Measurements from ENCODE around the gene MRPL11.
A peak's percentile ranks its signal among the peaks of the same experiment; 100 is the strongest.

The MRPL11 gene

DNA sequence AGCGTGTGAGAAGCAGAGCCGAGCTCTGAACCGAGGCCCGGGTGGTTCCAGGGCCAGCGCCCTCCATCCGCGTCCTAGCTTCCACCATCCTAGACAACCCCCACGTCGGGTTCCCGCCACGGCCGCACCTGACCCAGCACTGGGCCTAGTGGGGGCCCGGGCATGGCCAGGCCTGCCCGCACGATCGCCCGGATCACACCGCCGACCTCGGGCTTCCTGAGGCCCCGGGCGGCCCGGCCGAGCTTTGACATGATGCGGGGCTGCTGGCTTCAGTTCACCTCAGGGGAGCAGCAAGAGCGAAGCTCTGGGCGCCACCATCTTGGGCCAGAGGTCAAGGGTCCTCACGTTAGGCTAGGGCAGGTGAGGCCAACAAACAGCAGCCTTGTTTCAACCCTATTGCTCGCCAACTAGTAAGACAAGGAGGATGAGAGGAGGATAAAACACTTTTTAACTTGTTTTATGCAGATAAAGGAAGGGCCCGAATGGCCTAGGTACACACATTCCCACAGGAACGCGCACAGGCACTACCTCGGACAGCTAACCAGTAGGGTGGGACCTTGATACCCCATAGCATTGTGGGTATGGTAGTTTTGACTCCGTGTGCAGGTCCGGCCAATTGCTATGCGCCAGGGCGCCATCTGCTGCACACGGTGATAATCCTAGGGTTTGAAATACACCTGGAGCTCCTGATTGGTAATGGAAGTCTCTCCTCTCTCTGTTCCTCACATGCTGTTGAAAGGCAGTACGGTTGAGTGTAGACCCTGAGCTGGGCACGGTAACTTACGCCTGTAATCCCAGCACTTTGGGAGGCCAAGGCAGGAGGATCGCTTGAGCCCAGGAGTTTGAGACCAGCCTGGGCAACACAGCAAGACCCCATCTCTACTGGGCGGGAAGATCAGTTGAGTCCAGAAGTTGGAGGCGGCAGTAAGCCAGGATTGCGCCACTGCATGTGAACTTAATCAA, at the start of gene MRPL11:
MRPL11 (minus strand) TSS at position 345 of the 963 bp plus-strand sequence; CDS start at position 251, 94 bp downstream.
- DNase-seq: peak; percentile 94

DNA sequence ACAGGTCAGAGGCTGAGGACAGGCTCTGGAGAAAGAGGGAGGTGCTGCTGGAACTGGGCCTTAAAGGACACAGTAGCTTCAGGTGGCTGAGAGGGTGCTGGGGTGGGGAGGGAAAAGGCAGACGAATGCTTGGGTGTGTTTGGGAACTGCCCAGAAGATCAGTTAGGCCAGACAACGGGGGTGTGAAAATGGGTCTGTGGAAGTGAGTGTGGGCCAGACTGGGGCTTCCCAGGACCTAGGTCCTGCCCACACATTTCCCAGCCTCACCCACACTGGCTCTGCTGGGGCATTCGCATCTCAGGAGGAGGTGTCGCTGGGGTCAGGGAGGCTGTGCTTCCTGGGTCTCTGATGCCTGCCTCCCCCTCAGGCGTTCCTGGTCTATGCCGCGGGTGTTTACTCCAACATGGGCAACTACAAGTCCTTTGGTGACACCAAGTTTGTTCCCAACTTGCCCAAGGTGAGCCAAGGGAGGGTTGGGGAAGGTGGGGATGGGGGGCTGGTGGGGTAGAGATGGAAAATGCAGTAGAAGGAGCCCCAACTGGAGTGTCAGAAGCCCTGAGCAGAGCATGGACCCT, 46.2 kb upstream of the MRPL11 start:
- no peak for DNase-seq

DNA sequence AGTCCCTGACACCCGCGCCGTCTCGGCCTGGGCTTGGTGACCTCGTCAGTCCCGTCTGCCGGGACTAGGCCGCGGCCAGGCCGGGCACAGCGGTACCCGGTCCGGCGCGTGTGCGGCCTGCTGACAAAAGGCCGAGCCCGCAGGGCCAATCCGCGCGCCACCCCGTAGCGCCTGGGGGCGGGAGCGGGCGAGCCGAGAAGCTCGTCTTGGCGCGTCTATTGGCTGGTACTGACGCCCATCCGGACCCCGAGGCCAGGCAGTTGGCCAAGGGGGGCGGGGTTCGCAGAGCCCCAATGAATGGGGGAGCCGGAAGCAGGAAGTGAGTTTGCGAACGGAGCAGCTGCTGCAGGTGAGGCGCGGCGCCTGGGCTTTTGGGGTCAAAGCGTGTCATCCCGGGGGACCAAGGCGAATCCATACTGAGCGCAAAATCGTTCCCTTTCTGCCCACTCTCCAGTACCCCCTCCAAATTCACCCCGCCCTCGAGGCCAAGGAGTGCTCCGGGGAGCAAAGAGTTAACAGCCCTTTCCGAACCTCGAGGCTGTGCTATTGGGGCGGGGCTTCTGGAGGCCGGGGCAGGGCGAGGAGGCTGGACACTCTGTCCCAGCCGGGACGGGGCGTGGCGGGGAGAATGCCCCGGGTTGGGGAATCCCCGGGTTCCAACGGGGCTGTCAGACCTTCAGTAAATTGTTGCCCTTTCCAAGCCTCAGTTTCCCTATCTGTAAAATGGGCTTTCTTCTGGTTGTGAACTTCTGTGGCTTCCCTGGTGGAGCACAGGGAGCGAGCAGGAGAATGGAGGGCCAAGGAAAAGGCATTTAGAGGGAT, 41.7 kb upstream of the MRPL11 start, which contains the start of gene DPP3:
DPP3 (plus strand) TSS at position 318 of the 822 bp plus-strand sequence. CDS start 1,767 bp downstream, outside the sequence.
- DNase-seq: peak; percentile 99

DNA sequence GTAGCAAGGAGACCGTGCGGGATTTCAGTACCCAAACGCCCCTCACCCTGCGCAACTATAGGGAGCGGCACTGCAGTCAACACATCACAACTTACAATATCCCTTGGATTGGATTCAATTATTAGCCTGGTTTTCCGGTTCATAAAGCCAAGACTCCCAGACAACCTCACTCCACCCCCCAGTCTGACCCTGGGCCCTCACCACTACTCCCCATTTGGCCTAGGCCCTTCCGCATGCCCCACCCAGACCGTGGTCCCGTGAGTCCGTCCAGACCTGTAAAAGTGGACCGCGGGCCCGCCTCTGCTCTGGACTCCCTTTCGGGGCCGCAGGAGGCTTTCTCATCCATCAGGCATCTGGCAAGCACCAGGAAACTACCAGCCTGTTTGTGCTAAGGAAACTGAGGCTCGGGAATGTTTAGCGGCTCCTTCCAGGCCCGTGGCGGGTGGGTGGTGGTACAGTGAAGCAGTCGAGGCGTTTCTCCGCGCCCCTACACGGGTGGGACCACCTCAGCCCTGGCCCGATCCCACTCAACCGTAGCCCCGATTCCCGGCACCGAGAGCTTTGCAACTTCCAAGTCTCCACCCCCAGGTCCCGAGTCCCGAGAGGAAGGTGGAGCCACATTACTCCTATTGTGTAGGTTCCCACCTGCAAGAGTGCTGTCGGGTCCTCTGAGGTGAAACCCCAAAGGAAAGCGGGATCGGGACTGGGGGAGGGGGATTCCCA, 40.9 kb upstream of the MRPL11 start:
- DNase-seq: no peak

DNA sequence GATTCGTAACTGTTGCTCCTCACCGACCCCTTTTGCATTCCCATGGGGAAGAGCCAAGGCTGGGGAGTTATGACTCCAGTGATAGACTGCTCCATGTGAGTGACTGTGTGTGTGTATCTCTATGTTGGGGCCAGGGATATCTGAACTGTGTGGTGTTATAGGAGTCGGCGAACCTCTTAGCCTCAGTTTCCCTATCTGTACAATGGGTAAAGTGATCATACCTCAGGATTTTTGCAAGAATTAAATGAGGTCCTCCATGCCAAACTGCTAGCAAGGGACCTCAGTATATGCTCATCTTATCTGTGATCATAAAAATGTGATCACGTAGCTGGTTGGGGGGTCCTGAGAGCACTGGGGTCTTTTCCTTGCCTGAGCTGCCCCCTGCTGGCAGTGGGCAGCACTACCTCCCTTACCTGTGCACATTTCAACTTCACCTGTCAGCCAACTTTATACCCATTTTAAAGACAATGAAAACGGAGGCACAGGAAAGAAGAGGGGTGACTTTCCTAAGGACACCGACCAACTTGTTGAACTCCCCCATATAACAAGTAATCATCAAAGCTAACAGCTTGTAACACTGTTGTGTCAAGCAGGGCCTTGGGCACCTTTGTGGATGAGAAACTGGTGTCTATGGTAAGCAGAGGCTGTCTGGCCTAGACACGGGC, 40.2 kb upstream of the MRPL11 start:
- peak; percentile 28 for DNase-seq

DNA sequence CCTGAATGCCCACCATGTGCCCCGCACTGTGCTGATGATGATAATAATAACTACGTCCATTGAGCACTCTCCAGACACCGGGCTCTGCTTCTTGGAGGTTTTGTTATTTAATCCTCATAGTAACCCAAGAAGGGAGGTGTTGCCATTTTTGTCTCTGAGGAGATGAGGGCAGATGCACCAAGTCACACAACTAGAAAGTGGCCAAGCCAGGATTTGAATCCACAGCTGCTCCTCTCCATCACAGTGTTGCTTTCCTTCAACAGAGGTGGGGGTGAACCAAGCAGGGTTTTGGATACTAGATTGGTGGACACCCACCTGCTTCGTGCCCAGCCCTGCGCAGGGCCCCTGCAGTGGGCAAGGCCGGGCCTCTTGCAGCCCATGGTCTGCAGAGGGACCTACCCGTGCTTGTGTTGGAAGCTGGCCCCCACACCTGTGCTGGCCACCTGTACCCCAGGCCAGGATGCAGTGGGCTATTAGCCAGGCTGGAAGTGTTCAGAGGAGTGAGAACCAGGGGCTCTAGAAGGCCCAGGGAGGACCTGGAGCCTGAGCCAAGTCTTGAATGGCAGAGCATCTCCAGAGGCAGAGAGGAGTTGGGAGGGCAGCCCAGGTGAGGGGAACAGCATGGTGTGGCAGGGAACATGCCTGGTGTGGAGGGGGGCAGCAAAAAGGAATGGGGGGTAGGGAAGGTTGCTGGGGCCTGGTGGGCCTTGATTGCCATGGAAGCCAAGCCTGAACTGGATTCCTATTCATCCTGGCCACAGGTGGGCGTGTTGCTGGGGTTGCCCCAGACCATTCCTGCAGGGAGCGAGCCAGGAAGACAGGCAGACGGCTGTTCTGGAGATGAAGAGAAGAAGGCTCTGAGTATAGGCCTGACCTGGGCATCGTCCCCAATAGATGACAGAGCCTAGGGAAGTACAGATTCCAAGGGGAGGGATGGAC, 38.9 kb upstream of the MRPL11 start:
- no peak for DNase-seq

DNA sequence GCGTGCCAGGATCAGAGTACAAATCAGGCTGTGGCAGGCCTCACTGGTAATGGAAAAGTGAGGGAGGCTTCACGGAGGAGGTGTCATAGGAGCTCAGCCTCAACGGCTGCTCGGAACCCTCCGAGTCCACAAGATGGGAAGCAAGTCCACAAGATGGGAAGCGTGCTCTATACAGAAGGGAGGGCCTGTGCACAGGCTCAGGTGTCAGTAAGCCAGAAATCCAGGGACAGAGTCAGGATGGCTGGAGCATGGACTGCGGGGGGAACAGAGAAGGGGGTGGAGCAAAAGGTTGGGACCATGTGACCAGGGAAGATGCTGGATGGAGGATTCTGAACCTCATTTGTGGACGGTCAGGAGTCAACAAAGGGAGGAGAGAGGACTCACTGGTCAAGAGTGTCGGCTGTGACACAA, 38.2 kb upstream of the MRPL11 start:
- no peak for DNase-seq

DNA sequence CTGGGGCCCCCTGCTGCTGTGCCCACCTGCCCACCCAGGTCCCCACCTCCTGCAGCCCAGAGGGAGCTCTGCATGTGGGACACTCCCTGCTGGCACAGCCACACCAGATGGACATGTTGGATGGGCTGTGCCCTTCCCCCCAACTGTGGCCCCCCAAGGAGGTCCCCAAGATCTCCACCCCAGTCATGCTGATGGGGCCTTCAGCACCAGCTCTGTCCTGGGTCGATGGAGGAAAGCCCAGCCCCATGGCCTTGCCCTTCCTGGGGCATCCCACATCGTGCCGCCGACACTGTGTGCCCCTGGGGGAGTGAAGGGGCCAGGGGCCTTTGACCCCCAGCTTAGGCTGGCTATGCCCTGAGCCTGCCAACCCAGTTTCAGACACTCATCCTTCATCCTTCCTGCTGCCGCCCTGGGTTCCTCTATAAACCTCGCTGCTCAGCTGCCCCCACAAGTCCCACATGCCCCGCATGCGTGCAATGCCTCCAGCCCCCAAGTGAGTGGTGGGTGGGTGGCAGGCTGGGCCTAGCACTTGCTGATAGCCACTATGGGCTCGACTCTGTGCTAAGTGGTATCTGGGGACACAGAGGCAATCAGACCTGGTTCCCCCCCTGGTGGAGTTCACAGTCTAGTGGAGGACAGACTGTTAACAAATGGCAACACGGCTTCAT, 37.7 kb upstream of the MRPL11 start:
- no peak for DNase-seq

DNA sequence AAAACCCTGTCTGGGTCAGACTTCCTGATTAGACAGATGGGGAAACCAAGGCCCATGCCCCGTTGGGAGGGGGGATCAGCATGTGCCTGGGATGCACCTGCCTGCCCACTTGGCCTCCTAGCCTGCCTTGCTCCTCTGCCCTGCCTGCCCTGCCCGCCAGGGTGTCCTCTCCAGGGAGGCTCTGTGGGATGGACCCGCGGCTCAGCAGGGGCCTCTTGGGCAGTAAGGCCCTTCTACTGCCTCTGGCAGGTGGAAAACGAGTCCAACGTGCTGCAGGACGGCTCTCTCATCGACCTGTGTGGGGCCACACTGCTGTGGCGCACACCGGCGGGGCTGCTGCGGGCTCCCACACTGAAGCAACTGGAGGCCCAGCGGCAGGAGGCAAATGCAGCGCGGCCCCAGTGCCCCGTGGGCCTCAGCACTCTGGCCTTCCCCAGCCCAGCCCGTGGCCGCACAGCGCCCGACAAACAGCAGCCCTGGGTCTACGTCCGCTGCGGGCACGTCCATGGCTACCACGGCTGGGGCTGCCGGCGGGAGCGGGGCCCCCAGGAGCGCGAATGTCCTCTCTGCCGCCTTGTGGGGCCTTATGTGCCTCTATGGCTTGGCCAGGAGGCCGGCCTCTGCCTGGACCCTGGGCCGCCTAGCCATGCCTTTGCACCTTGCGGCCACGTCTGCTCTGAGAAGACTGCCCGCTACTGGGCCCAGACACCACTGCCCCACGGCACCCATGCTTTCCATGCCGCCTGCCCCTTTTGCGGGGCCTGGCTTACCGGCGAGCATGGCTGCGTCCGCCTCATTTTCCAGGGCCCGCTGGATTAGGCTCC, 36.9 kb upstream of the MRPL11 start:
- no peak for DNase-seq

DNA sequence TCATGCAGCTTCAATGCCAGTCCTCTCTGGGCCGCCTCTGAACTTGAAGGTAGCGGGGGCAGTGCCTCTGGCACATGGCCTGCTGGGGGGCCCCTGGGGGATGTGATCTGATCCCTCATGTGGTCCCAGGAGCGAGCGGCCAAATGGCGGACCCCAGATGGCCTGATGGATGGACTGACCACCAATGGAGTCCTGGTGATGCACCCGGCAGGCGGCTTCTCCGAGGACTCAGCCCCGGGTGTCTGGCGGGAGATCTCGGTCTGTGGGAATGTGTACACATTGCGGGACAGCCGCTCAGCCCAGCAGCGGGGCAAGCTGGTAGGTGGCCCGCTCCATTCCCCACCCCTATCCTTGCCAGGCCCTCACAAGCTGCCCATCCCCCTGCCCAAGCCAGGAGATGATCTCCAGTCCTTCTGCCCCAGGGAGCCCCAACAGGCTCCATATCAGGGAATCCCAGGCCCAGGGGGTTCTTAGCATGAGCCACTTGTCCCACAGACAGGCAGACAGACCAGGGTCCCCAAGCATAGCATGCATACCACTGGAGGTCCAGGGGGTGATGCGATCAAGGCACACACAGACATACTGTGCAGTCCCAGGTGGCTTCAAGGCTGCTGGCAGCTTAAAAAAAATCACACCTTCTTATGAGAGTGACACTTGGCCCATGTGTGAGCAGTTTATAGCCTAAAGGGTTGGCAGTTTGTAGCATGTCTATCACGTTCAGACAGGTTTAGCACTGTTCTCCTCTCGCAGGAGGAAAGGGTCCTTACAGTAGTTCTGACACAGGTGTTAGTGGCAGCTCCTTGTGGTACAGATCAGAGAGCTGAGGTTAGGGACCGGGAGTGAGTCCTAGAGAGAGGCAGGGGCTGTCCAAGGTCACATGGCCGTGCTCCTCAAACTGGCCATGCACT, 35.2 kb upstream of the MRPL11 start:
- no peak for DNase-seq

DNA sequence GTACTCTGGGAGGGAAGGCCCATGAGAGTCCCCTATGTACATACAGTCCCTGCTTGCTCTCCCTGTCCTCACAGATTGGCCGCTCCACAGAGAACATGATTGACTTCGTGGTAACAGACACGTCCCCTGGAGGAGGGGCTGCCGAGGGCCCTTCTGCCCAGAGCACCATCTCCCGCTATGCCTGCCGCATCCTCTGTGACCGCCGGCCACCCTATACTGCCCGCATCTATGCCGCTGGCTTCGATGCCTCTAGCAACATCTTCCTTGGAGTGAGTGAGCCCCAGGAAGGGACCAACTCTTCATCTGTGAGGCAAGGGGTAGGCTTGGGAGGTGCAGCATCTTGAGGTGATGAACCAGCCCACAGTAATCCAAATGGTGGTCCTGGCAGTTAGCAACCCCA, 34.5 kb upstream of the MRPL11 start:
- no peak for DNase-seq

DNA sequence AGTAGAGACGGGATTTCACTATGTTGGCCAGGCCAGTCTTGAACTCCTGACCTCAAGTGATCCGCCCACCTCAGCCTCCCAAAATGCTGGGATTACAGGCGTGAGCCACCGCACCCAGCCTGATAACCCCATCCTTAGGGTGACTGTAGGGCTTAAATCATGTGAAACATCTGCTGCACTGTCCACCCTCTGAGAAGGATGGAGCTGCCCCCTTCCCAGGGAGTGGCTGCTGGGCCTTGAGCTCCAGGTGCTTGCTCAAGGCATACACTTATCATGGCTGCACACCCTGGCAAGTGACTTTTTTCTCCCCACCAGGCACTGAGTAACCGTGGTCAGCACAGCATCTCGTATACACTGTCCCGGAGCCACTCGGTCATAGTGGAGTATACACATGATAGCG, 33.4 kb upstream of the MRPL11 start:
- DNase-seq: no peak

DNA sequence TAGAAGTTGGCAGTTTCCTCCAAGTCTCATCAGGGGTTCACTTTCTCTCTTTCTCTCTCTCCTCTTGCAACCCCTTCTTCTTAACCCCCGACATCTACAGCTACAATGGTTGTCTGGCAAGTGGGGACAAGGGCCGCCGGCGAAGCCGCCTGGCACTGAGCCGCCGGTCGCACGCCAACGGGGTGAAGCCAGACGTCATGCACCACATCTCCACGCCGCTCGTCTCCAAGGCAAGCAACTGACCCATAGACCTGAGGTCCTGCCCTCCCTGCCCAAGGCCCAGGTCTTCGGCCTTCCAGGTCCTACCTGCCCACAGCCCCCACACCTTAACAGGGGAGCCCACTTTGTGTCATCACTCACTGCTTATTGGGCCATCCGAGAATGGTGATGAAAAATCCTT, 32.5 kb upstream of the MRPL11 start:
- DNase-seq: no peak

DNA sequence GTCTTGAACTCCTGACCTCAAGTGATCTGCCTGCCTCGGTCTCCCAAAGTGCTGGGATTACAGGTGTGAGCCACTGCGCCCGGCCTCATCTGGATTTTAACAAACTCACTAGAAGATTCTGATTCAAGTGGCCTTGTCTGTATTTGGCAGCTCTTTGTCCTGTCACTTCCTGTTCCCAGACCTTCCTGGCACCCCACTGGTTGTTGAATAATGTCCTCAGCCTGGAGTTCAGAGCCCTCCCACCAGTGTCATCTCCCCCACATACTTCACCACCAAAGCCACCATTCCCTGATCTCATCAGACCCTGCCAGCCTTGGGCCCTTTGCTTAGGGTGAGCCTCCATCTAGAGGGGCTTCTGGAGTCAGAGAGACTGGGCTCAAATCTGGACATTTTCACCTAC, 31.4 kb upstream of the MRPL11 start:
- no peak for DNase-seq

DNA sequence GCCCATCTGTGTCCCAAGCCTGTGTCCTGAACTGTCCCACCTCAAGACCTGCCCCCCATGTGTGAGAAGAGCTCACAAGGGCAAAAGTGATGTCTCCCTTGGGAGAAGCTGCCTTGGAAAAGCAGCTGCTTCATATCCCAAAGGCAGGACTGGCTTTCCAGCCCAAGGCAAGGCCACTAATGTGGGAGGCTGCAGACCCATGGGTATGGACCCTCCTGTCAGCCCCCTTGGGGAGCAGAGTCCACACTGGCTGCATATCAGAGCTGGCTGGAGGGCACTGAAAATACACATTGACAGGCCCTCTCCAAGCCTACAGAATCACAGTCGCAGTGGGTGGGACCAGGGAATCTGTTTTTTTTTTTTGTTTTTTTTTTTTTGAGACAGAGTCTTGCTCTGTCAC, 30.8 kb upstream of the MRPL11 start:
- DNase-seq: no peak

DNA sequence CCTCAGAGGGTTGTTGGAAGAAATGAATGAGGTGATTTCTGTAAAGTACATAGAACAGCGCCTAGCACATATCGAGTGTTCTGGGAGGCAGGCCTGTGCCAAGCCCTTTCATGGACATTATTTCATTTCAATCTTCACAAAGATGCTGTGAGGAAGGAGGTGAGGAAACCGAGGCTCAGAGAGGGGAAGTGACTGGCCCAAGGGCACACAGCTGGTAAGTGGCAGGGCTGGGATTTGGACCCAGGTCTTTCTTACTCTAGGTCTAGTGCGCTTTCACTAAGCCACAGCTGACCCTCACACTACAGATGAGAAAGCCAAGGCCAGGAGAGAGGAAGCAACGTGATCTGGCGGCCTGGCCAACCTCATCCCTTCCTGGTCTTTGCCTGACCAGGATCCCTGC, 30.0 kb upstream of the MRPL11 start:
- DNase-seq: no peak

DNA sequence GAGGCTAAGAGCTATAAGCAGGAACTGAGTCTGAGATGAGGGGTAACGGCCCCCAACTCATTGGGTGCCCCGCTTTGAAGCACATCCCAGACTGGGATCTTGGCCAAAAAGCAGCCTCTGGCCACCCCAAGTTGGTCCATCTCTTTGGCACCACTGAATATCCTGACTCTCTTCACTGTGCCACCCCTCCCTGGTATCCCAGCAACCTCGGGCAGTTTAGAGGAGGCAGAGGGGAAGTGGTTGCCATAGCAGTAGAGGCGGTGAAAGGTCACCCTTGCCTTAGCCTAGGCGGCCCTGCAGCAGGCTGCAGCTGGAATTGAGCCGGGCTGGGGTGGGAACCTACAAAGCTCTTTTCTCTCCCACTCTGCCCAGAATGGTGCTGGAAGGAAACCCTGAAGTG, 29.1 kb upstream of the MRPL11 start:
- peak; percentile 26 for DNase-seq

DNA sequence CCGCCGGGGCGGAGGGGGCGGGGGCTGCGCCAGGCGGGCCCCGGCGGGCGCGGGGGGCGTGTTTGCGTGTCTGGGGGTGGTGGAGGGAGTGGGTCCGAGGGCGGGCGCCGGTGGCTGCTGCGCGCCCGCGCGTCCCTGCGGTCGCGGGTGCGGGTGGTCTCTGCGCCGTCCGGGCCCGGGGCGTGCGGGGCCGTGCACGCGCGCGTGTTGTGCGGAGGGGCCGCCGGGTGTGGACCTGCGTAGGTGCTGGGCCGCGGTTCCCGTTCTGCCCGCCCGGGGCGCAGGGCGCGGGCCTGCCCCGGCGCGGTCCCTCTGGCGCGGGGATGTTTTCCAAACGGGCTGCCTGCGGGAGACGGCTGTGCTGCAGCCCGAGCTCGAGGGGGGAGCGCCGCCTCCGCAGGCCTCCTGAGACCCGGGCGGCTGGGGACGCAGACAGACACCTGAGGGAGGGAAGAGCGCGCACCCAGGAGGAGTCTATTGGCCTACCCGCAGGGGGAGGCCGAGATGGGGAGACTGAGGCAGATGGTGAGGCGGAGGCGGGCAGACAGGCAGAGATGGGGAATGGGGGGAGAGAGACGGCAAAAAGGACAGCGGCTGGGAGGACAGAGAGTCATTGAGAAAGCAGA, 28.5 kb upstream of the MRPL11 start:
- peak; percentile 61 for DNase-seq
